NCI-H2107 treated with DMSO at 0.1 percent for 48 hours (cell line): Measurements from ENCODE around the gene CRPPA.
"Not testable (repeated sequence)": the region's sequence is repeated elsewhere in the genome, so short reads cannot be mapped to it uniquely, and the experiment has no call there.

Experiments
- DNase-seq: peaks from one replicate; lab custom pipeline; 2025; ENCODE audit not compliant: unreplicated experiment; lab: John Stamatoyannopoulos, UW

Gene CRPPA

GRCh38 chr7:16421333-16422102 lies at the start of gene CRPPA:
Gene CRPPA, minus strand, starts transcription at chr7:16421538. Its CDS starts 216 bp downstream, at chr7:16421322.
- no peak for DNase-seq

GRCh38 chr7:16465469-16466361 lies 44.4 kb upstream of the CRPPA start, which contains the start of gene SOSTDC1:
Gene SOSTDC1, minus strand, starts transcription at chr7:16465738. Its CDS starts 70 bp downstream, at chr7:16465668.
- no peak for DNase-seq

GRCh38 chr7:16463949-16464715 lies 42.8 kb upstream of the CRPPA start:
- DNase-seq, result no peak

GRCh38 chr7:16463520-16463919 lies 42.2 kb upstream of the CRPPA start:
- no peak for DNase-seq

DNA sequence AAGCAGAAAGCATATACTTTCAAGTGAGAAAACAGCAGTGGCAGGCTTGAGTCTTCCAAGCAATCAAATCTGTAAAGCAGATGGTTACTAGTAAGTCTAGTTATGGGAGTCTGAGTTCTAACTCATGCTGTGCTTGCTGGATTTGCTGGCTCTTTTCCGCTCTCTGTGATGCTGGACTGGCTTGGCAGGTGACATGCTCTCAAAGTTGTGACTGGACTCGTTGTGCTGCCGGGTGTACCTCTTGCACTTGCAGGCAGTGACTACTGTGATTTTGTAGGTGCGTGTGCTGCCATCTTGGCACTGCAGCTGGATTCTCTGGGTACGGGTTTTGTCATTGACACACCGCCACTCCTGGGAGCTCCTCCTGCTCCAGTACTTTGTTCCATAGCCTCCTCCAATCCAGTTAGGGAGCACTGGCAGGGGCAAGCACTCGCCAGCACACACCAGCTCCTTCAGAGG lies 41.1 kb upstream of the CRPPA start:
- no peak for DNase-seq

DNA sequence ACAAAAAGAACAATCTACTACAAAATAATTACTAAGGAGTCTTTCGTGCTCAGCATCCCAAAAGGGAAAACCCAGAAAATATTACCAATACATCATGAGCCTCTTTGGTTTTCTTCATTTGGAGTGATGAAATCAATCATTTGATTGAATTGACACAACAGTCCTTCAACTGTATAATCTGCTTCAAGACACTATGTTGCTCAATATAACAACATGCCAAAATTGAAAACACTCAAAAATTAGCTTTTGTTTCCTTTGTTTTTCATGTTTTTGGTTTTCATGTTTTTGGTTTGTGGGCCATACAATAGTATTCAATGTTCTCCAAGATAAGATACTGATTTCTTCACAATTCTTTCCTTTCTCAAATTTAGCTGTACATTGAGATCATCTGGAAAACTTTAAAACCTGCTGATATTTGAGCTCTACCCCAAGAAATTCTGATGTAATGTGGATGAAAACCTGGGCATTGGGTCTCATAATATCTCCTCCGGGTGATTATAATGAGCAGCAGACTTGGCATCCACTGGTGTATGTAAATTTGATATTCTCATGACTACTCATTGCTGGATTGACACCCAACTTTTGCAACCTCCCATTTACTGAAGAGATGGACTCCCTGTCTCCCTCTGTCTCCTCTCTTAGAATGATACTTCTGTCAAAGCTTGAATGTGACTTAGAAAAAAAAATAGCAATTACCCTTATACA lies 39.6 kb upstream of the CRPPA start:
- no peak for DNase-seq

DNA sequence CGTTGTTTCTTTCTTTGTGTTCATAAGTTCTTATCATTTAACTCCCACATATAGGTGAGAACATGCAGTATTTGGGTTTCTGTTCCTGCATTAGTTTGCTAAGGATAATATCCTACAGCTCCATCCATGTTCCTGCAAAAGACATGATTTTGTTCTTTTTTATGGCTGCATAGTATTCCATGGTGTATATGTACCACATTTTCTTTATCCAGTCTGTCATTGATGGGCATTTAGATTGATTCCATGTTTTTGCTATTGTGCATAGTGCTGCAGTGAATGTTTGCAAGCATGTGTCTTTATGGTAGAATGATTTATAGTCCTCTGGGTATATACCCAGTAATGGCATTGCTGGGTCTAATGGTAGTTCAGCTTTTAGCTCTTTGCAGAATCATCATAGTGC lies 35.0 kb upstream of the CRPPA start:
- DNase-seq, result not testable (repeated sequence)

DNA sequence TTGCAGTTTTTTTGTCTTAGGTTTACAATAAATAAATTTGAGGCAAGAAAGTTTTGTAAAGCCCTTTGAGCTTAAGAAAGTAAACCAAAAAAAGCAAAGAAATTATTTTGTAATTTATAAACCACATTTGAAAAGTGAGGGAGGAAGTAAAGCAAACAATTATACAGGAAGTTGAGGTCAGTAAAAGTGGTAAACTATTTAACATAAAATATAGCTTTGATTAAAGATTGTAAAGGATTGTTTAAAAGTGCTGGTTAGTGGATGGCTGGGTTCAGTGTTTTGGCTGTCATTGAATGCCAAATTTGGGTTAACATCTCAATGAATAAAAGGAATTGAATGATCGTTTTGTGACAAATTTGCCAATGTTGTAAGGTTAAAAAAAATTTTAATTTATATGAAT lies 34.3 kb upstream of the CRPPA start:
- DNase-seq, result no peak

DNA sequence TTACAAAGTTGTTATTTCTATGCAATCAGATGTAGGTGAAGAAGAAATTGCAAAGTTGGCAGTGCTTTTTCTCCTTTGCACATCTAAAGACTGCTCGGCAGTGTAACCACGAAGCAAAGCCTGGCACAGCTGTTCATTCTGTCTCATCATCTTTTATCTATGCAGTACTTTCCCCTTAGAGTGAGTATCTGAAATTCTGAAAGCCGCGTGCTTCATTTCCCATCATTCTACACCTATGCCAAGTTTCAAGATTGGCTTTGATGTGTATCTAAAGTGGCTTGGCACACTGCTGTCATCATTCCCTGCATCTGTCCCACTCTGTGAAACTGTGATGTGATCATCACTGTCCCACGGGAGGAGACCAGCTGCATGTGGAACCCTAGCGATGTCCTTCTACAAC lies 29.0 kb upstream of the CRPPA start:
- no peak for DNase-seq

GRCh38 chr7:16447876-16448275 lies 26.5 kb upstream of the CRPPA start:
- DNase-seq, result no peak

DNA sequence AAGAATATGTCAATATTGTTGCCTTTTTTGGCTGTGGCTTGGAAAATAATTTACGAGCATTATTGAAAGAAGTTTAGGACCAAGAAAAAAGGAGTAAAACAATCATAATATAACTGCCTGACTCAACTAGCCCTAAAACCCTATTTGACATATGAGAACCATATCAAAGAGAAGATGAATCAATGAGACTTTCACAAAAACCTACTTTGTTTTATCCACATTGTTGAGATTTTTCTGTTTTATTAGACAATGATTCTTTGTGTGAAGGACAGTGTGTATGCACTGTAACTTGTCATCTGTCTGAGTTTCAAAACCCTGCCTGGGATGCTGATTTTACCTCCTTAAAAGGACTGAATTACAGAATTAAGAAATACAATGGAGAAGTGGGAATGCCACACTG lies 25.2 kb upstream of the CRPPA start:
- DNase-seq, result no peak

GRCh38 chr7:16443871-16444270 lies 22.5 kb upstream of the CRPPA start:
- DNase-seq, result not testable (repeated sequence)

- DNase-seq, result no peak
Observed at GRCh38 chr7:16438988-16439387, 17.6 kb upstream of the CRPPA start.

GRCh38 chr7:16436306-16436705 lies 15.0 kb upstream of the CRPPA start:
- DNase-seq, result no peak

GRCh38 chr7:16433568-16434122 lies 12.3 kb upstream of the CRPPA start:
- no peak for DNase-seq

DNA sequence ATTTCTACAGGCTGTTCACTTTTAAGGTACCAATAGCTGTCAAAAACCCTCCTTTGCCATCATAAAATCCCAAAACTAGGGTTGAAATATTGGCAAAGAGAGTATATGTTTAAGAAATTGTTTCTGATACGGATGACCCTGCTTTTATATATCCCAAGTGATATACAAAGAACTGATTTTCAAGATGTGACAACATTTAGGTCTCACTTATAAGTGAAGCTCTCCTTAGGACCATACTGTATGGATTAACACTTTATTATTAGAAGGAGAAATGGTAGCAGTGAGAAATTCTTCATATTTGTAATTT lies 11.0 kb upstream of the CRPPA start:
- DNase-seq, result no peak

- peak; percentile 23 for DNase-seq
Observed at GRCh38 chr7:16431646-16432424, 10.5 kb upstream of the CRPPA start.

- no peak for DNase-seq
Observed at GRCh38 chr7:16430133-16430532, 8.8 kb upstream of the CRPPA start.

DNA sequence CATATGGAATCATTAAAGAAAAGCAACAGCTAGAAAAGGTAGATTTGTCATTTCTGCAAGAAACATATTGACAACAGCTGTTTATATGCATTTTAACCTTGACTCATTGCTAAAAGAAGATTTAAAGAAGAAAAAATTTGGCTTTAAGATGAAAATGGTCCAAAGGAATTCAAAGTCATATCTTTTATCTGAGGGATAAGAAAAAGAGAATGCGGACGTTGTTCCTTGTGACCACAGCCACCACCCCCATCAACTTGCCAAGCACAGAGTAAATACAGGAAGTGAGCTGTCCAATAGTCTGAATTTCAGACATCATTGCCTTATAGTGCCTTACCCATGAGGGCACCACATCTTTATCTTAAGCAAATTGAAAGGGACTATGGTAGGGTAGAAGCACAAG lies 7.3 kb upstream of the CRPPA start:
- no peak for DNase-seq

DNA sequence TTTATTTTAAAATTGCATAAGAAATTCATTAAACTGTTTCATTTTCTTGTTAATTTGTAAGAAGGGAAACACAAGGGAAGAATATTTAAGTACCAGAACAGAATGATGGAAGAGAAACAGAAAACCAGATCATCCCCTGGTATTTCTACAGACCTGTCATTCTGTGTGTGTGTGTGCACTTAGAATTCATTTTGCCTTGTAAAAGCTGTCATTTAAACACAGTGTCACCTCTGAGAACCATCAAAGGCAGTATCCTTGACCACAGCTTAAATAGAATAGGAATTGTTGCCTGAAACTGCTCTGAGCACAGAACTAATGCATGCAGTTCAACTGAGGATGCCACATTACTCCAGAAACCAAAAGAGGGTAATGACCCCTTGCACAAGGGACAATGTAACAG lies 6.8 kb upstream of the CRPPA start:
- DNase-seq, result no peak
